ENCODE results near the gene GBE1.
"Not testable (repeated sequence)": the region's sequence is repeated elsewhere in the genome, so short reads cannot be mapped to it uniquely, and the experiment has no call there.

GBE1 gene

GRCh38 chr3:81752604-81753003 is 8.8 kb downstream of the GBE1 start:
- DNase-seq: no peak

- no peak for DNase-seq
Observed at GRCh38 chr3:81749265-81749664, 12.2 kb downstream of the GBE1 start.

GRCh38 chr3:81747280-81747679 is 14.2 kb downstream of the GBE1 start:
- DNase-seq: not testable (repeated sequence)

GRCh38 chr3:81744366-81744765 is 17.1 kb downstream of the GBE1 start:
- no peak for DNase-seq

GRCh38 chr3:81743096-81744025 is 18.1 kb downstream of the GBE1 start:
- no peak for DNase-seq

GRCh38 chr3:81742581-81742980 is 18.9 kb downstream of the GBE1 start:
- no peak for DNase-seq

GRCh38 chr3:81741216-81741615 is 20.2 kb downstream of the GBE1 start:
- DNase-seq: no peak

- no peak for DNase-seq
Observed at GRCh38 chr3:81740731-81741130, 20.7 kb downstream of the GBE1 start.

GRCh38 chr3:81735334-81735733 is 26.1 kb downstream of the GBE1 start:
- no peak for DNase-seq

- DNase-seq: no peak
Observed at GRCh38 chr3:81734742-81735141, 26.7 kb downstream of the GBE1 start.

- DNase-seq: no peak
Observed at GRCh38 chr3:81732642-81733041, 28.8 kb downstream of the GBE1 start.

- no peak for DNase-seq
Observed at GRCh38 chr3:81728766-81729544, 32.5 kb downstream of the GBE1 start.

- DNase-seq: no peak
Observed at GRCh38 chr3:81726735-81727134, 34.7 kb downstream of the GBE1 start.

GRCh38 chr3:81726132-81726531 is 35.3 kb downstream of the GBE1 start:
- DNase-seq: no peak

- DNase-seq: no peak
Observed at GRCh38 chr3:81723732-81724313, 37.6 kb downstream of the GBE1 start.

GRCh38 chr3:81718311-81718710 is 43.1 kb downstream of the GBE1 start:
- DNase-seq: no peak

GRCh38 chr3:81716870-81717509 is 44.5 kb downstream of the GBE1 start:
- no peak for DNase-seq

- DNase-seq: no peak
Observed at GRCh38 chr3:81713031-81713430, 48.4 kb downstream of the GBE1 start.

- no peak for DNase-seq
Observed at GRCh38 chr3:81709606-81710005, 51.8 kb downstream of the GBE1 start.

GRCh38 chr3:81707996-81708395 is 53.4 kb downstream of the GBE1 start:
- no peak for DNase-seq

GRCh38 chr3:81702126-81702525 is 59.3 kb downstream of the GBE1 start:
- no peak for DNase-seq

- DNase-seq: no peak
Observed at GRCh38 chr3:81699536-81700320, 61.7 kb downstream of the GBE1 start.

Data from activated effector memory CD4-positive, alpha-beta T cell treated with anti-CD3 and anti-CD28 coated beads, Interleukin-2, amount 50 U/mL, for 16 hours (primary cell).